Keratinocyte (primary cell): ENCODE data around the gene PTPRN2. TPM values are rescaled to one million over a fixed set of nuclear protein-coding genes. Genes with fewer than 3 reads are reported as not detected.

Source experiments
- DNase-seq: peaks from one replicate; pipeline ENCODE4 v3.0.0-alpha.2; 2011; ENCODE audit warnings: low read depth, missing footprints, low spot score
- FAIRE-seq: peaks from 2 replicates; lab custom pipeline; 2011; peaks lifted over from hg19 to GRCh38; lab: Jason Lieb, UNC
- H2AFZ ChIP-seq: 2 replicates; pipeline ENCODE4 v1.6.0; 2012; ENCODE audit warnings: low read length, control low read depth, inconsistent platforms; ENCODE audit not compliant: control insufficient read depth
- H3K27ac ChIP-seq: 2 replicates; pipeline ENCODE4 v1.5.1; 2011; ENCODE audit warnings: low read length; ENCODE audit not compliant: control insufficient read depth, insufficient read depth
- H3K27me3 ChIP-seq: 3 replicates; pipeline ENCODE4 v1.6.0; 2011; ENCODE audit warnings: low read length; ENCODE audit not compliant: control insufficient read depth, insufficient read depth; ENCODE audit errors: extremely low read depth
- H3K36me3 ChIP-seq, 2 experiments: 2 replicates in 1 of 2; 3 replicates in 1 of 2; pipeline ENCODE4 v1.5.1; 2011; ENCODE audit warnings: low read length in 2 of 2, mild to moderate bottlenecking in 1 of 2; ENCODE audit not compliant: control insufficient read depth in 2 of 2, insufficient read depth in 2 of 2; ENCODE audit errors: extremely low read depth in 1 of 2
- H3K4me1 ChIP-seq: 3 replicates; pipeline ENCODE4 v1.5.1; 2011; ENCODE audit warnings: low read length; ENCODE audit not compliant: control insufficient read depth, insufficient read depth; ENCODE audit errors: extremely low read depth
- H3K4me2 ChIP-seq: 3 replicates; pipeline ENCODE4 v1.6.0; 2011; ENCODE audit warnings: low read depth, low read length; ENCODE audit not compliant: control insufficient read depth, insufficient read depth; ENCODE audit errors: extremely low read depth
- H3K4me3 ChIP-seq, 3 experiments: fragments of 200-600 bp in 1 of 3; sonication (generic) in 1 of 3; 2 replicates in 2 of 3; 3 replicates in 1 of 3; pipeline ENCODE4 v1.5.1; 2011 to 2016; ENCODE audit warnings: low read length in 3 of 3, mild to moderate bottlenecking in 3 of 3, control low read depth in 2 of 3, inconsistent platforms in 1 of 3, low read depth in 1 of 3, mixed read lengths in 1 of 3, mixed run types in 1 of 3, moderate library complexity in 1 of 3; ENCODE audit not compliant: control insufficient read depth in 2 of 3, insufficient read depth in 2 of 3; ENCODE audit errors: extremely low read depth in 1 of 3
- H3K79me2 ChIP-seq: 2 replicates; pipeline ENCODE4 v1.6.0; 2012; ENCODE audit warnings: low read length; ENCODE audit not compliant: control insufficient read depth, insufficient read depth
- H3K9ac ChIP-seq: 3 replicates; pipeline ENCODE4 v1.6.0; 2011; ENCODE audit warnings: low read length; ENCODE audit not compliant: control insufficient read depth, insufficient read depth; ENCODE audit errors: extremely low read depth
- H3K9me1 ChIP-seq: 3 replicates; pipeline ENCODE4 v1.6.0; 2011; ENCODE audit warnings: low read length; ENCODE audit not compliant: control insufficient read depth, insufficient read depth; ENCODE audit errors: extremely low read depth
- H3K9me3 ChIP-seq: 2 replicates; pipeline ENCODE4 v1.5.1; 2012; ENCODE audit warnings: low read depth, low read length; ENCODE audit not compliant: control insufficient read depth
- H4K20me1 ChIP-seq: 3 replicates; pipeline ENCODE4 v1.6.0; 2011; ENCODE audit warnings: low read length; ENCODE audit not compliant: control insufficient read depth, insufficient read depth; ENCODE audit errors: extremely low read depth
- EZH2 ChIP-seq: IDR thresholded peaks from one replicate; pipeline ENCODE4 v1.6.1; 2012; ENCODE audit warnings: inconsistent platforms, mild to moderate bottlenecking, low read length, moderate library complexity
- dilution Hi-C: fragments of 300-500 bp; cut with MboI; formaldehyde crosslinking; loops from one replicate; pipeline ENCODE4 v1.7.0; 2020; ENCODE audit warnings: low sequenced_read_pairs; ENCODE audit not compliant: extremely low pct_ligation_motif_present
- polyA plus RNA-seq, 5 experiments: library from polyadenylated mRNA; depleted of rRNA in 3 of 5; stranded (reverse) in 3 of 5; stranded (forward) in 1 of 5; unstranded in 1 of 5; fragments of >200 nt; gene quantifications; 1 replicate in 1 of 5; 2 replicates in 3 of 5; 3 replicates in 1 of 5; pipeline versions ENCODE4 v1.2.1 to v1.2.3, GENCODE V29; 2011 to 2012; ENCODE audit warnings: missing spikeins in 2 of 5, low read depth in 1 of 5, low replicate concordance in 1 of 5
- TF ChIP-seq, protein P1 (sequence below), 3 experiments: IDR thresholded peaks in 1 of 3; conservative IDR thresholded peaks in 1 of 3; optimal IDR thresholded peaks in 1 of 3; 2 replicates in 2 of 3; 3 replicates in 1 of 3; pipeline versions ENCODE3 to v1.5.1; 2011; ENCODE audit warnings: low read length in 3 of 3, mild to moderate bottlenecking in 3 of 3, moderate library complexity in 2 of 3, control low read depth in 1 of 3, inconsistent platforms in 1 of 3; ENCODE audit not compliant: insufficient read depth in 2 of 3; ENCODE audit errors: extremely low read depth in 1 of 3

Gene PTPRN2
- polyA plus RNA-seq, 1 donor (not counting 4 experiments of a cell fraction or from before 2014, with no cell fraction given) = not detected

- dilution Hi-C loops = no loop called here
- H3K27ac ChIP-seq = no peak overlapping the region
- peaks cover 5% of the 10 kb centered on the region for H3K9me3 ChIP-seq
- DNase-seq (no peak), FAIRE-seq (no peak)
- no peak overlapping the region for H2AFZ ChIP-seq
- H3K9ac ChIP-seq = no peak overlapping the region
- H3K36me3 ChIP-seq = no peaks in the 10 kb centered on the region
- no peak overlapping the region for H3K4me2 ChIP-seq
- no peaks in the 10 kb centered on the region for H3K79me2 ChIP-seq
- no peak for TF ChIP-seq EZH2
- TF ChIP-seq, protein P1, sequence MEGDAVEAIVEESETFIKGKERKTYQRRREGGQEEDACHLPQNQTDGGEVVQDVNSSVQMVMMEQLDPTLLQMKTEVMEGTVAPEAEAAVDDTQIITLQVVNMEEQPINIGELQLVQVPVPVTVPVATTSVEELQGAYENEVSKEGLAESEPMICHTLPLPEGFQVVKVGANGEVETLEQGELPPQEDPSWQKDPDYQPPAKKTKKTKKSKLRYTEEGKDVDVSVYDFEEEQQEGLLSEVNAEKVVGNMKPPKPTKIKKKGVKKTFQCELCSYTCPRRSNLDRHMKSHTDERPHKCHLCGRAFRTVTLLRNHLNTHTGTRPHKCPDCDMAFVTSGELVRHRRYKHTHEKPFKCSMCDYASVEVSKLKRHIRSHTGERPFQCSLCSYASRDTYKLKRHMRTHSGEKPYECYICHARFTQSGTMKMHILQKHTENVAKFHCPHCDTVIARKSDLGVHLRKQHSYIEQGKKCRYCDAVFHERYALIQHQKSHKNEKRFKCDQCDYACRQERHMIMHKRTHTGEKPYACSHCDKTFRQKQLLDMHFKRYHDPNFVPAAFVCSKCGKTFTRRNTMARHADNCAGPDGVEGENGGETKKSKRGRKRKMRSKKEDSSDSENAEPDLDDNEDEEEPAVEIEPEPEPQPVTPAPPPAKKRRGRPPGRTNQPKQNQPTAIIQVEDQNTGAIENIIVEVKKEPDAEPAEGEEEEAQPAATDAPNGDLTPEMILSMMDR (optimal IDR thresholded peaks at IDR 0.05 in 1 of 3, IDR thresholded peaks at IDR 0.05 in 1 of 3, conservative IDR thresholded peaks at IDR 0.05 in 1 of 3; ENCODE audit: extremely low read depth in 1 of 3, insufficient read depth in 2 of 3, low read length in 3 of 3) = no peak
- H3K4me3 ChIP-seq = no peak overlapping the region
- H3K4me1 ChIP-seq = no peaks in the 10 kb centered on the region
- H4K20me1 ChIP-seq = no peaks in the 10 kb centered on the region
- no peaks in the 10 kb centered on the region for H3K9me1 ChIP-seq
- H3K27me3 ChIP-seq = no peaks in the 10 kb centered on the region
Measured at GRCh38 chr7:157671358-157672255, 916.0 kb downstream of the PTPRN2 start.

- no peak overlapping the region for H3K9ac ChIP-seq
- FAIRE-seq (no peak), DNase-seq (no peak)
- no peaks in the 10 kb centered on the region for H4K20me1 ChIP-seq
- H3K79me2 ChIP-seq = no peaks in the 10 kb centered on the region
- no peak overlapping the region for H3K4me2 ChIP-seq
- H3K9me1 ChIP-seq = no peaks in the 10 kb centered on the region
- dilution Hi-C loops = no loop called here
- H3K4me3 ChIP-seq = no peak overlapping the region
- H3K27me3 ChIP-seq = no peaks in the 10 kb centered on the region
- no peaks in the 10 kb centered on the region for H3K4me1 ChIP-seq
- TF ChIP-seq, protein P1 (optimal IDR thresholded peaks at IDR 0.05 in 1 of 3, IDR thresholded peaks at IDR 0.05 in 1 of 3, conservative IDR thresholded peaks at IDR 0.05 in 1 of 3; ENCODE audit: extremely low read depth in 1 of 3, insufficient read depth in 2 of 3, low read length in 3 of 3) = no peak
- H3K36me3 ChIP-seq = no peaks in the 10 kb centered on the region
- H3K9me3 ChIP-seq = peaks cover 3% of the 10 kb centered on the region
- no peak overlapping the region for H2AFZ ChIP-seq
- no peak overlapping the region for H3K27ac ChIP-seq
Measured at GRCh38 chr7:157670490-157671357, 916.9 kb downstream of the PTPRN2 start.
